Activated T-cell treated with anti-CD3 and anti-CD28 coated beads for 48 hours (primary cell): ENCODE measurements around the gene RLN3.
"Not testable (repeated sequence)": the region's sequence is repeated elsewhere in the genome, so short reads cannot be mapped to it uniquely, and the experiment has no call there.

Experiments
- DNase-seq: peaks from one replicate; pipeline ENCODE4 v3.0.0-alpha.2; 2020; ENCODE audit warnings: low read depth

Gene RLN3

GRCh38 chr19:13995017-13995728, 32.8 kb upstream of the RLN3 start:
- no peak for DNase-seq

- DNase-seq = no peak
Measured at GRCh38 chr19:13995878-13996765, 31.8 kb upstream of the RLN3 start.

DNA sequence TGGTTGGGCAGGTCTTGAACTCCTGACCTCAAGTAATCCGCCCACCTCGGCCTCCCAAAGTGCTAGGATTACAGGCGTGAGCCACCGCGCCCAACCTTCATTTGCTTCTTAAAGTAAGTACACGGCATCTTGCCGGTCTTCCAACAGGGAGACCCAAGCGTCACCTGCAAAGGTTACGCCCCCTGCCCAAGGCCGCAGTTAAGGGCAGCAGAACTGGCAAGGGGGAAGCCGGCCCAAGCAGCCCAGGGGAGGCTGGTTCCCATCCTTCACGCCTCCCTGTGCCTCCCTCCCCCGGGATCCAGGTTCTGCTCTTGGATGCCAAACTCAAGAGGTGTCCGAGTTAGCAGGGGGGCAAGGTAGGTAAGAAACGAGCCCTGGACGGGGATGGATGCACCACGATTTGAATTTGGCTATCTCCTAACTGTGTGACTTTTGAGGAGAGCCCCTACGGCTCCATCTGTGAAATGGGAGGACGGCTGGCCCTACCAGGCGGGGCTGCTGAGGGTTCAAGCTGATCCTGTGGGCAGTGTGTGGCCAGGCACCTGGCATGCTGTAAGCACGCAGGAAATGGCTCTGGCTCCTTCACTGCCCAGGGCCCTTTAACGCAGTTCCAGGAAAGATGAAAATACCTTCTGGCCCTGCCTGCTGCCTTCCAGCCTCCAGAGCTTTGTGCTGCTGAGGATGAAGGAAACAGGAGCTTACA, 30.9 kb upstream of the RLN3 start:
- no peak for DNase-seq

DNA sequence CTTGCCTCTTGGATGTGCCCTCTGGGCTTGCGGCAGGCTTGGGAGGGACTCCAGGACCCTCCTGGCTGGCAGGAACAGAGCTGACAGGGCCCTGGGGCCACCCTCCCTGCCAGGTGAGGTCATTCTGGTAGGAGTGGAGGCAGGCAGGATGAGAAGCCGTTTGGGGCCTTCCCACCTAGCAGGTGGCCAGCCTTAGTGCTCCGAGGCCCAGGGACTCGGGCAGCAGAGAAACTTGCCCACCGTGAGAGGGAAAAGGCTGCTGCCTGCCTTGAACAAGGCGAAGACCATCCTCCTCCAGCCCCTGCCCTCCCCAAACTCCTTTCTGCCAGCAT, 30.4 kb upstream of the RLN3 start:
- DNase-seq = no peak

DNA sequence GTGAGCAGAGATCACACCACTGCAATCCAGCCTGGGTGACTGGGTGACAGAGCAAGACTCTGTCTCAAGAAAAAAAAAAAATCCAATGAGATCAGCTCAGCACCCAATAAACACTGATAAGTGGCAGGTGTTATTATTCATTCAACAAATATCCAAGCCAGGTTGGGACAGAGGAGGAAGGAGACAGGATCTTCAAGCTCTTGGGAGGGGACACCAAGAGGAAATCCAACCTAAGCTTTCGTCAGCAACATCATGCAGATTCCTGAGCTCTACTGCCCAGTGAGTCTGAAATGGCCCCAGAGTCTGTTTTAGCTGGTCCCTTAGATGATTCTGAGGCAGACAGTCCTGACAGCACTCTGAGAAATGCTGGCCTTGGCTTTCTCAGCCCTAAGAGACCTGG, 29.5 kb upstream of the RLN3 start:
- no peak for DNase-seq

GRCh38 chr19:13999085-13999484, 28.9 kb upstream of the RLN3 start:
- no peak for DNase-seq

DNA sequence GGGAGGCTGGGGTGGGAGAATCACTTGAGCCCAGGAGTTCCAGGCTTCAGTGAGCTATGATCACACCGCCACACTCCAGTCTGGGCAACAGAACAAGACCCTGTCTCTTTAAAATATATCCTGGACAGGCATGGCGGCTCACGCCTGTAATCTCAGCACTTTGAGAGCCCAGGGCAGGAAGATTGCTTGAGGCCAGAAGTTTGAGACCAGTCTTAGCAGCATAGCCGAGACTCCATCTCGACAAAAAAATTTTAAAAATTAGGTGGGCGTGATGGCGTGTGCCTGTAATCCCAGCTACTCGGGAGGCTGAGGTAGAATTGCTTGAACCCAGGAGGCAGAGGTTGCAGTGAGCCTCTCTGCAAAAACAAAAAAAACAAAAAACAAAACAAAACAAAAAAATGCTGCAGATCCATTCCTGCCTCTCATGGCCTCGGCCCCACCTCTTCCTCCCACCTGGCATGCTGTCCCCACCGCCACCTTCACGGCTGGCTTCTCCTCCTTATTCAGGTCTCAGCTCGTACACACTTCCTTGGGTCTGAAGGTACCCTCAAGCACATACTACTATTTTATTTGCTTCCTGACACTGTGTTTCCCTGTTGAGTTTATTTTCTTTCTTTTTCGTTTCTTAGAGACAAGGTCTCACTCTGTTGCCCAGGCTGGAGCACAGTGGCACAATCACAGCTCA, 27.1 kb upstream of the RLN3 start:
- no peak for DNase-seq

GRCh38 chr19:14002571-14003250, 25.2 kb upstream of the RLN3 start:
- no peak for DNase-seq

DNA sequence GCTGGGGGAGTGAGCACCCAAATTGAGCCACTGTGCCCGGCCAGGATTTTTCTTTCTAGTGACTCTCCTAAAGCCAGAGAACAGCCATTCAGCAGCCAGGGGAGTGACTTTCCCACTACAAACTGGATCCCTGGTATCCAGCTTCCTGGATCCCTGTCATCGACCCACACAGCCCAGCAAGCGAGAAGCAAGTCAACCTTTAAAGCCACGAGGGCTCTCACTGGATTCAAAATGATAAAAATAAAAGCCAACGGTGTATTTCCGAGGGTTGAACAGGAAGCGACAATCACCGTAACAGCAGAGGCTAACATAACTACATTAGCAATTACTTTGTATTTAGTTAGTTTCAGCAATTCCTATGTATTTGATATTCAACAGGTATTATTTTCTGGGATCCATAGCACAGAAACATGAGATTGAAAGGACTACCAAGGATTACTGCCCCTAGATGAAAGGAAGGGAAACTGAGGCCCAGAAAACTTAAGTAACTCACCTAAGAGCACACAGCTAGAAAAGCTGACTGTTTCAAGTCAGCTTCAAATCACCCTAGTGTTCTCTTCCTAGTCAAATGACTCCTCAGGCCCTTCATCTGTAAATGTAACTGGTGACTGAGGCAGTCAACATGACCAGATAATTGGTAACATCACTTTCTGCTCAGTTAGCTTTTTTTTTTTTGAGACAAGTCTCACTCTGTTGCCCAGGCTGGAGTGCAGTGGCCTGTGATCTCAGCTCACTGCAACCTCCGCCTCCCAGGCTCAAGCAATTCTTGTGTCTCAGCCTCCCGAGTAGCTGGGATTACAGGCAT, 24.5 kb upstream of the RLN3 start:
- DNase-seq = no peak

DNA sequence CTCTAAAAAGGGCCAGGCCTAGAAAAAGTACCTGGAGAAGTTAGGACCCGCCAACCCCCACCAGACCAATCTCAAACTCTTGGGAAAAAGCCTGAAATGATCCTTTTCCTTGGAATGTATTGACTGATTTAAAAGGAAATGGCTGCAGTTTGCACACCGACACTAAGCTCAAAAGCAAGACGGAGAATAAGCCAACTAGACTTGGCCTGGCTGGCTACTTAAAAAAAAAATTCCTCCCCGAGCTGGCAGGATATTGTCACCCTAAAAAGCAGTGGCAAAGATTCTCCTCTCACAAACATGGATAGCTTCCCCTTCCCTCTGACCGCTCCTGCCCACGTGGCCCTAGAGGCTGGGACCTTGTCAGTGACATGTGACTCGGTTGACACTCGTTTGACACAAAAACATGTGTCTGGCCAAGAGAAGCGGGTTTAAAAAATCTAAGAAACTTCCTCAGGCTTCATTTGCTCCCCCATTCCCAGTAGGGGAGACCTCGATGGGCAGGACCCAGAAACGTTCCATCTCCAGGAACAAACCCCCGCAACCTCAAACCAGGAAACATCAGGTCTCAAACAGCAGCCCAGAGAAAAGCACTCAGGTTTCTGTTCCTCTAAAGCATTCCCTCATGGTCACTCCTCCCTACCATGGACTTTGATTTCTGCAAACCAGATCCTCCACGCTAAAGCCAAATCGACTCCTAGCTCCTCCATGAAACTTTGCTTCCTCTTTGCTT, 23.2 kb upstream of the RLN3 start:
- no peak for DNase-seq

DNA sequence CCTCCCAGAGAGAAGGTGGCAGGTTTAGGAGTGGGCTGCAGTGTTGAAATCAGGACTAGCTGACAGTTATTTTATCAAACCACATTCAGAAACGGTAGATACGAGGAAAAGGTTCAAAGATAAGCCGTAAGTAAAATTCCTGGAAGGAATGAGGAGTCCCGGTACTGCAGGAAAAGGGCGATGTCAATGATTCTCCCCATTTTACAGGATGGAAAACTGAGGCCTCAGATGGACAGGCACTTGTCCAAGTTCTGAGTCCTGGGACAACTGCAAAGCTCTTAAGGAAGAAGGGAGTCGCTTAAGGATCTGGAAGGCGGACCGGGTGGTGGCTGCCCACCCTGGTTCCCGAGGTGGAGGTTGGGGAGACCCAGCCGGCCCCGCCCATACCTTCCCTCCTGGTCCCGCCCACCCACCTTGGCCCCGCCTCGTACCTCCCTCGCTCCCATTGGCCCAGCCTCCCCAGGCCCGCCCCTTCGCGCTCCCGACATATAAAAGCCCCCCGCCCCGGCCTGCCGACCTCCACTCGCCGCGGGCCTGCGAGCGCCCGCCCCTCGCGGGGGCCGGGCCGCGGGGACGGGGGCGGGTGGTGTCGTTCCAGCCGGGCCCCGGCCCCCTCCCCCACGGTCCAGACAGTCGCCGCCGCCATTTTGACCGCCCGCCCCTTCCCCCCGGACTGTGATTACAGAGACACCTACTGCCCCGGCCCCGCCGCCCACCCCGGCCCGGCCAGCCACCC, 22.4 kb upstream of the RLN3 start:
- DNase-seq = peak; percentile 88

GRCh38 chr19:14006085-14006765, 21.7 kb upstream of the RLN3 start, which contains the start of gene RFX1:
Gene RFX1 (minus strand): TSS chr19:14006320. CDS start chr19:13993843, 12,477 bp downstream.
- peak; percentile 99 for DNase-seq

DNA sequence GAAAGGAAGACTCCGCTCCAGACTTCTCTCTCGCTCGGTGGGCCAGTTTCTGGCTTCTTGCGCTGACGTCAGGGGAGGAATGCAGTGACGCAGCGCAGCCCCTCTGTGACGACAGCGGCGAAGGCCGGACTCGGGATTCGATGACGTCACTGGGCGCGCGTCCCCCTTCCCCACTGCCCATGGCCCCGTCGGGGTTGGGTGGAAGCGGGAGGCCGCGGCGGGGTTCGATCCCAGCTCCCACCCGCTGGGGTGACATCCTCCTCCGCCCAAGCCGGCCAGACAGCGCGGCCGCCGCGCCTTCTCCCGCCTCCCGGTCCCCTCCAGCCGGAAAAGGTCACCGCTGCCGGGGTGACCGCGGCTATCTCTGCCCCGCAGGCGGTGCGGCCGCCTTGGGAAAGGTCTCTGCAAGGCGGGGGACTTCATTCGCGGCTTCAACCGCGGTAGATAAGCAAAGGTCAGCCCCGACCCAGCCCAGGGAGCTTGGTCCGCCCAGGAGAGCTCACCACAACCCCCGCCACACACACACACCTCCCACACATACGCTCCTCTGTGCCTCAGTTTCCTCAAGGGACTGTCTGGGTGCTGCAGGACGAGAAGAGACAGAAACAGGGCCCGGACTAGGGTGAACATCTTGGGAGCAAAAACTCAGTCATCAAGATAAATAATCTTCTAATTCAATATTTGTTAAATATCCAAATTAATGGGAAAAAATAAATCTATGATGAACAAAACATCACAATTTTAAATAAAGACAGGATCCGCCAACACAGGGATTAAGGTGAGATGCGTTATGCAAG, 21.0 kb upstream of the RLN3 start:
- no peak for DNase-seq

DNA sequence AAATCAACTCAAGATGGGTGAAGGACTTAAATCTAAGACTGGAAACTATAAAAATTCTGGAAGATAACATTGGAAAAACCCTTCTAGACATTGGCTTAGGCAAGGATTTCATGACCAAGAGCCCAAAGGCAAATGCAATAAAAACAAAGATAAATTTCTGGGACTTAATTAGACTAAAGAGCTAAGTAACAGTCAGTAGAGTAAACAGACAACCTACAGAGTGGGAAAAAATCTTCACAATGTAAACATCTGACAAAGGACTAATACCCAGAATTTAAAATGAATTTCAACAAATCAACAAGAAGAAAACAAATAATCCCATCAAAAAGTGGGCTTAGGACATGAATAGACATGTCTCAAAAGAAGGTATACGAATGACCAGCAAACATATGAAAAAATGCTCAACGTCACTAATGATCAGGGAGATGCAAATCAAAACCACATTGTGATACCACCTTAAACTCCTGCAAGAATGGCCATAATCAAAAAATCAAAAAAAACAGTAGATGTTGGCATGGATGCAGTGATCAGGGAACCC, 15.5 kb upstream of the RLN3 start:
- DNase-seq = no peak

GRCh38 chr19:14015524-14016035, 12.4 kb upstream of the RLN3 start:
- DNase-seq = no peak

- DNase-seq = no peak
Measured at GRCh38 chr19:14019100-14019499, 8.8 kb upstream of the RLN3 start.

- DNase-seq = not testable (repeated sequence)
Measured at GRCh38 chr19:14019739-14020138, 8.2 kb upstream of the RLN3 start.
